Neural cell (in vitro differentiated cells): ENCODE measurements around the gene CLEC16A. TPM values are rescaled to one million over a fixed set of nuclear protein-coding genes. Genes with fewer than 3 reads are reported as not detected.

Source experiments
- H2AFZ ChIP-seq: fragments of 200-600, 300-800 bp; sonication (generic), shearing (Covaris generic); 2 replicates; pipeline ENCODE4 v1.6.0; 2014; ENCODE audit warnings: low read depth, mild to moderate bottlenecking, antibody characterized with exemption, low read length, moderate library complexity
- H3F3A ChIP-seq: fragments of 200-600 bp; shearing (Covaris generic); 2 replicates; pipeline ENCODE4 v1.6.1; 2016; ENCODE audit warnings: mild to moderate bottlenecking, moderate library complexity, mixed read lengths, antibody characterized with exemption, low read length; ENCODE audit not compliant: insufficient read depth, poor library complexity, severe bottlenecking
- H3K27ac ChIP-seq: fragments of 200-600, 300-800 bp; sonication (generic), shearing (Covaris generic); 2 replicates; pipeline ENCODE4 v1.5.1; 2014; ENCODE audit warnings: mild to moderate bottlenecking, low read length, moderate library complexity
- H3K27me3 ChIP-seq: fragments of 300-800, 200-600 bp; sonication (generic), shearing (Covaris generic); 2 replicates; pipeline ENCODE4 v1.6.0; 2014; ENCODE audit warnings: mild to moderate bottlenecking, low read depth, low read length, moderate library complexity; ENCODE audit not compliant: insufficient read depth
- H3K36me3 ChIP-seq: fragments of 300-800, 200-600 bp; sonication (generic), shearing (Covaris generic); 2 replicates; pipeline ENCODE4 v1.5.1; 2014; ENCODE audit warnings: mild to moderate bottlenecking, antibody characterized with exemption, low read length, moderate library complexity; ENCODE audit not compliant: insufficient read depth
- H3K4me2 ChIP-seq: fragments of 300-800, 200-600 bp; sonication (generic), shearing (Covaris generic); 2 replicates; pipeline ENCODE4 v1.6.0; 2014; ENCODE audit warnings: mild to moderate bottlenecking, low read length
- H3K4me3 ChIP-seq: fragments of 300-800, 200-600 bp; sonication (generic), shearing (Covaris generic); 2 replicates; pipeline ENCODE4 v1.5.1; 2014; ENCODE audit warnings: mild to moderate bottlenecking, low read length, moderate library complexity
- H3K79me2 ChIP-seq: fragments of 200-600 bp; shearing (Covaris generic); replicated peaks from 2 replicates; pipeline ENCODE4 v1.6.0; 2014; ENCODE audit warnings: mild to moderate bottlenecking, low read length, moderate library complexity; ENCODE audit not compliant: insufficient read depth
- H3K9ac ChIP-seq: fragments of 300-800, 200-600 bp; sonication (generic), shearing (Covaris generic); 2 replicates; pipeline ENCODE4 v1.6.1; 2016; ENCODE audit warnings: mild to moderate bottlenecking, low read length, mixed read lengths
- H3K9me2 ChIP-seq: fragments of 200-600 bp; shearing (Covaris generic); 2 replicates; pipeline ENCODE4 v1.6.1; 2016; ENCODE audit warnings: mild to moderate bottlenecking, low read length, mixed read lengths; ENCODE audit not compliant: insufficient read depth
- H3K9me3 ChIP-seq: fragments of 200-600, 300-800 bp; sonication (generic), shearing (Covaris generic); 2 replicates; pipeline ENCODE4 v1.6.1; 2016; ENCODE audit warnings: mild to moderate bottlenecking, mixed run types, low read length, moderate library complexity, mixed read lengths
- H4K20me1 ChIP-seq: fragments of 200-600 bp; shearing (Covaris generic); 2 replicates; pipeline ENCODE4 v1.6.1; 2016; ENCODE audit warnings: mild to moderate bottlenecking, mixed run types; ENCODE audit not compliant: insufficient read depth
- EP300 ChIP-seq: fragments of 450-650 bp; conservative IDR thresholded peaks from 2 replicates; pipeline ENCODE4 v1.6.1; 2014; ENCODE audit warnings: antibody characterized with exemption, mild to moderate bottlenecking, moderate library complexity; ENCODE audit not compliant: poor library complexity, severe bottlenecking
- EZH2 ChIP-seq: fragments of 200-600, 300-800 bp; shearing (Covaris generic), sonication (generic); IDR thresholded peaks from 2 replicates; pipeline ENCODE4 v1.6.1; 2014; ENCODE audit warnings: antibody characterized with exemption, low read length, borderline replicate concordance, mild to moderate bottlenecking; ENCODE audit not compliant: insufficient read depth, poor library complexity, severe bottlenecking
- MXI1 ChIP-seq: fragments of 450-650 bp; conservative IDR thresholded peaks from 2 replicates; pipeline ENCODE4 v1.6.1; 2014; ENCODE audit warnings: antibody characterized with exemption, mild to moderate bottlenecking; ENCODE audit not compliant: poor library complexity, severe bottlenecking
- POLR2AphosphoS5 ChIP-seq: IDR thresholded peaks from 2 replicates; pipeline ENCODE4 v1.6.1; 2012
- RAD21 ChIP-seq: fragments of 450-650 bp; conservative IDR thresholded peaks from 2 replicates; pipeline ENCODE4 v1.6.1; 2014; ENCODE audit warnings: antibody characterized with exemption, mild to moderate bottlenecking, moderate library complexity
- SMC3 ChIP-seq: fragments of 450-650 bp; conservative IDR thresholded peaks from 2 replicates; pipeline ENCODE4 v1.6.1; 2014; ENCODE audit warnings: antibody characterized with exemption, mild to moderate bottlenecking, moderate library complexity; ENCODE audit not compliant: poor library complexity
- TAF1 ChIP-seq: IDR thresholded peaks from 2 replicates; pipeline ENCODE4 v1.6.1; 2012; ENCODE audit warnings: low read depth
- polyA plus RNA-seq: library from polyadenylated mRNA; depleted of rRNA; stranded (reverse); fragments of >200 nt; gene quantifications from 2 replicates; pipeline ENCODE4 v1.2.3, GENCODE V29; 2014
- TF ChIP-seq, protein P1 (sequence below): IDR thresholded peaks from 2 replicates; pipeline ENCODE4 v1.6.1; 2012; ENCODE audit warnings: borderline replicate concordance
- TF ChIP-seq, protein P2 (sequence below): fragments of 450-650 bp; IDR thresholded peaks from 2 replicates; pipeline ENCODE4 v1.5.1; 2014; ENCODE audit warnings: antibody characterized with exemption, mild to moderate bottlenecking, moderate library complexity; ENCODE audit not compliant: poor library complexity, severe bottlenecking

CLEC16A gene
- polyA plus RNA-seq, 1 donor from 2014 or later: 11.1 TPM

DNA sequence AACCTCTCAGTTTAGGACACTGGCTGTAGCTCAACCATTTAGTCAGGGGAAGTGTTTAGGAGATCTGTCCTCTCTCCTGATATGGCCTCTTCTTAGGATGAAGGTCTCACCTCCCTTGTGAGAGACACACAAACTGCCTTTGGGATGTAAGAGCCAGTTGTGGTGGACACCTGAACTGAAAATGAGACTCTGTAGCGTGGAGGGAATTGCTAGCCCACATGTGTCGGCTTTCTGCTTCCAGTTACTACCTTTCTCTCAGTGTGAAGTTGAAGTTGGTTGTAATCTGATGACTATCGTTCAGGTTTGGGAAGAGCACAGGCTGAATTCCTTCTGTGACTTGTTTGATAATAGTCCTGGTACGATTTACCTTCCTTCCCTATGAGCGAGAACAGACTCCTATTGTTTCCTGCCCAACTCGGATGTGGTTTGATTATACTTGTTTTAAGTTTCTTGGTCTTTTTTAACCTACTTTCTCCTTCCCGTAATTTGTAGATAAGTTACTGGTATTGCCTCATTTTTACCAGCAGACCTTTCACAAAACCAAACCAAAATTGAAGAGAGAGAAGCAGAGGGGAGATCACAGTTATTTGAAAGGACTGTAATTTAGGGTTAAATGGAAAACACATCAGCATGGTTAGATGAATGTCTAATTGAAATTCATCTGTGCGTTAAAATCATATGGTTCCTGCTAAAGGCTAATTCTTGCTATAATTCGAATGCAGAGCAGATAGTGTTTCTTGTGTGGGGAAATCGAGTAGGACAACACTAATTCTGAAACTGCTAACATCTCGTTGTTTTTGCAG is 43.2 kb downstream of the CLEC16A start:
- H3K9me3 ChIP-seq: no peaks in the 10 kb centered on the region
- no peak for TF ChIP-seq SMC3
- no peak for TF ChIP-seq EZH2
- TF ChIP-seq TAF1: no peak
- TF ChIP-seq MXI1: no peak
- TF ChIP-seq, protein P1, sequence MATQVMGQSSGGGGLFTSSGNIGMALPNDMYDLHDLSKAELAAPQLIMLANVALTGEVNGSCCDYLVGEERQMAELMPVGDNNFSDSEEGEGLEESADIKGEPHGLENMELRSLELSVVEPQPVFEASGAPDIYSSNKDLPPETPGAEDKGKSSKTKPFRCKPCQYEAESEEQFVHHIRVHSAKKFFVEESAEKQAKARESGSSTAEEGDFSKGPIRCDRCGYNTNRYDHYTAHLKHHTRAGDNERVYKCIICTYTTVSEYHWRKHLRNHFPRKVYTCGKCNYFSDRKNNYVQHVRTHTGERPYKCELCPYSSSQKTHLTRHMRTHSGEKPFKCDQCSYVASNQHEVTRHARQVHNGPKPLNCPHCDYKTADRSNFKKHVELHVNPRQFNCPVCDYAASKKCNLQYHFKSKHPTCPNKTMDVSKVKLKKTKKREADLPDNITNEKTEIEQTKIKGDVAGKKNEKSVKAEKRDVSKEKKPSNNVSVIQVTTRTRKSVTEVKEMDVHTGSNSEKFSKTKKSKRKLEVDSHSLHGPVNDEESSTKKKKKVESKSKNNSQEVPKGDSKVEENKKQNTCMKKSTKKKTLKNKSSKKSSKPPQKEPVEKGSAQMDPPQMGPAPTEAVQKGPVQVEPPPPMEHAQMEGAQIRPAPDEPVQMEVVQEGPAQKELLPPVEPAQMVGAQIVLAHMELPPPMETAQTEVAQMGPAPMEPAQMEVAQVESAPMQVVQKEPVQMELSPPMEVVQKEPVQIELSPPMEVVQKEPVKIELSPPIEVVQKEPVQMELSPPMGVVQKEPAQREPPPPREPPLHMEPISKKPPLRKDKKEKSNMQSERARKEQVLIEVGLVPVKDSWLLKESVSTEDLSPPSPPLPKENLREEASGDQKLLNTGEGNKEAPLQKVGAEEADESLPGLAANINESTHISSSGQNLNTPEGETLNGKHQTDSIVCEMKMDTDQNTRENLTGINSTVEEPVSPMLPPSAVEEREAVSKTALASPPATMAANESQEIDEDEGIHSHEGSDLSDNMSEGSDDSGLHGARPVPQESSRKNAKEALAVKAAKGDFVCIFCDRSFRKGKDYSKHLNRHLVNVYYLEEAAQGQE: no peak
- TF ChIP-seq POLR2AphosphoS5: no peak
- TF ChIP-seq EP300: no peak
- no peak for TF ChIP-seq RAD21
- TF ChIP-seq, protein P2, sequence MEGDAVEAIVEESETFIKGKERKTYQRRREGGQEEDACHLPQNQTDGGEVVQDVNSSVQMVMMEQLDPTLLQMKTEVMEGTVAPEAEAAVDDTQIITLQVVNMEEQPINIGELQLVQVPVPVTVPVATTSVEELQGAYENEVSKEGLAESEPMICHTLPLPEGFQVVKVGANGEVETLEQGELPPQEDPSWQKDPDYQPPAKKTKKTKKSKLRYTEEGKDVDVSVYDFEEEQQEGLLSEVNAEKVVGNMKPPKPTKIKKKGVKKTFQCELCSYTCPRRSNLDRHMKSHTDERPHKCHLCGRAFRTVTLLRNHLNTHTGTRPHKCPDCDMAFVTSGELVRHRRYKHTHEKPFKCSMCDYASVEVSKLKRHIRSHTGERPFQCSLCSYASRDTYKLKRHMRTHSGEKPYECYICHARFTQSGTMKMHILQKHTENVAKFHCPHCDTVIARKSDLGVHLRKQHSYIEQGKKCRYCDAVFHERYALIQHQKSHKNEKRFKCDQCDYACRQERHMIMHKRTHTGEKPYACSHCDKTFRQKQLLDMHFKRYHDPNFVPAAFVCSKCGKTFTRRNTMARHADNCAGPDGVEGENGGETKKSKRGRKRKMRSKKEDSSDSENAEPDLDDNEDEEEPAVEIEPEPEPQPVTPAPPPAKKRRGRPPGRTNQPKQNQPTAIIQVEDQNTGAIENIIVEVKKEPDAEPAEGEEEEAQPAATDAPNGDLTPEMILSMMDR: no peak
- no peaks in the 10 kb centered on the region for H3K9me2 ChIP-seq
- H3K27me3 ChIP-seq: no peaks in the 10 kb centered on the region
- H3K4me3 ChIP-seq: no peak overlapping the region
- no peaks in the 10 kb centered on the region for H3F3A ChIP-seq
- H3K27ac ChIP-seq: no peak overlapping the region
- no peak overlapping the region for H2AFZ ChIP-seq
- no peaks in the 10 kb centered on the region for H3K79me2 ChIP-seq
- no peak overlapping the region for H3K9ac ChIP-seq
- H3K36me3 ChIP-seq: peaks cover under 1% of the 10 kb centered on the region
- H4K20me1 ChIP-seq: no peaks in the 10 kb centered on the region
- H3K4me2 ChIP-seq: no peak overlapping the region

DNA sequence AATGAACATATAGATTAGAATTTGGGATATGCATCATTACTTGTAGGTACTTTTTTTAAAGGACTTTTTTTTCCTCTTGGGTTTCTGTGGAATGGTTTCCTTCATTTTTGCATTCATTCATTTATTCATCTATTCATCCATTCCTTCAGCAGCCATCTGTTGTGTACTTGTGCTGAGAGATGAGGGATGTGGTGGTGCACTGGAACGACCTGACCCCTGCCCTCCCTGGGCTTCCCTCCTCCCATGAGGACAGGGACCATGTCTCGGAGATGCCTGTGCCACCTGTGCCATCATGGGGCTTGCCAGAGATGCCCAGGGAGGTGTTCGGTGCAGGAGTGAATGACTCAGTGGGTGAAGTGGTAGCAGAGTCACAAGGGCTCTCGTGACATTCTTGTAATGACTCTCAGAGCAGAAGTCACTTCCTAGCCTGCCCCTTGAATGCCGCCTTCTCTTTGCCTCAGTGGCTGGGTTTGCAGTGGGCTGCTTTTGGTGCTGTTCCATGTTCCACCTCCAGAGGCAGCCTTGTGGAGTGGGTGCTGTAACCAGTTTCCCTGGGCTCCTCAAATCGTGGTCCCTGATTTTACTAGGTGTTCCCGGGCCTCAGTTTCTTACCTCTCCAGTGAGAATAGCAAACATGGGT is 43.9 kb downstream of the CLEC16A start:
- no peaks in the 10 kb centered on the region for H3K79me2 ChIP-seq
- no peak overlapping the region for H3K27ac ChIP-seq
- H3K4me3 ChIP-seq: no peak overlapping the region
- H2AFZ ChIP-seq: no peak overlapping the region
- H3K36me3 ChIP-seq: no peaks in the 10 kb centered on the region
- no peaks in the 10 kb centered on the region for H4K20me1 ChIP-seq
- H3K4me2 ChIP-seq: no peak overlapping the region
- H3K9ac ChIP-seq: no peak overlapping the region
- no peaks in the 10 kb centered on the region for H3K9me3 ChIP-seq
- no peaks in the 10 kb centered on the region for H3K9me2 ChIP-seq
- TF ChIP-seq MXI1 (no peak), EZH2 (no peak), SMC3 (no peak)
- no peaks in the 10 kb centered on the region for H3K27me3 ChIP-seq
- no peaks in the 10 kb centered on the region for H3F3A ChIP-seq
